Stimulated activated CD8-positive, alpha-beta memory T cell treated with anti-CD3 and anti-CD28 coated beads, Interleukin-15, amount 100 ng/mL, for 48 hours (primary cell): ENCODE results near the gene RAPGEF3.

ENCODE experiments used
- DNase-seq, 2 donors: peaks; one replicate each; pipeline ENCODE4 v3.0.0-alpha.2; 2020; ENCODE audit warnings: low read depth in 2 of 2

Gene RAPGEF3

GRCh38 chr12:47755655-47756562 is 2.8 kb downstream of the RAPGEF3 start:
- no peak for DNase-seq

DNA sequence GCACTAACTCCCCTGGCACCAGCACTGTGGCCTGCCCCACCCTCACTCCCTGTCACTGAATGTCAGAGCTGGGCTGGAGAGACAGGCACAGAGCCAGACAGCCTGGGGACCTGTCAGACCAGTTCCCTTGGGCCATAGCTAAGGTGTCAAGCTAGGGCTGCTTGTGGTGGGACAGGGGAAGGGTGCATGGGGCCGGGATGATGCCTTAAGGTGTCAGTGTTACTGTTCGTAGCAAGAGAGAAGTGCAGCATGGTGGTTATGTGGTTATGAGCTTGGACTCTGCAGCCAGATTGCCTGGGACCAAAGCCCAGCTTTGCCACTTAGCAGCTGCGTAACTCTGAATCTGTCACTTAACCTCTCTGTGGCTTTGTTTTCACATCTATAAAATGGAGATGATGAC is 3.8 kb downstream of the RAPGEF3 start:
- DNase-seq: no peak

DNA sequence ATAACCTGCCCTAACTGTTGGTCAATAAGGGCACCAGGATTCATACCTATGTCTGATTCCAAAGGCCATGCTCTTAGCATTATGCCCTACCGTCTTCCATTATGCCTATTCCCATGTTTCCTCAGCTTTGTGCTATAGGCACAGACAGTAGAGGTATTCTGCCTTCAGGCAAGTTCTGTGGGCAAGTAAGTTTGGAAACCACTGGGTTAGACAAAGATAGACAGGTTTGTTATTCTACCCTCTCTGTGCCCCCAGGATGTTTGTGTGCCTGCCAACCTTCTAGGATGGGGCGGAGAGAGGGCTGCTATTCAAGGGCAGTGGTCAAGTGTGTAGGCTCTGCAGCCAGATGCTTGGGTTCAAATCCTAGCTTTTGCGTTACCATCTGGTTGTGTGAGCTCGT is 4.6 kb downstream of the RAPGEF3 start:
- no peak for DNase-seq

GRCh38 chr12:47753021-47754001 is 5.4 kb downstream of the RAPGEF3 start:
- DNase-seq: no peak

- DNase-seq: no peak
These were observed 6.1 kb downstream of the RAPGEF3 start for GRCh38 chr12:47752552-47752951.

DNA sequence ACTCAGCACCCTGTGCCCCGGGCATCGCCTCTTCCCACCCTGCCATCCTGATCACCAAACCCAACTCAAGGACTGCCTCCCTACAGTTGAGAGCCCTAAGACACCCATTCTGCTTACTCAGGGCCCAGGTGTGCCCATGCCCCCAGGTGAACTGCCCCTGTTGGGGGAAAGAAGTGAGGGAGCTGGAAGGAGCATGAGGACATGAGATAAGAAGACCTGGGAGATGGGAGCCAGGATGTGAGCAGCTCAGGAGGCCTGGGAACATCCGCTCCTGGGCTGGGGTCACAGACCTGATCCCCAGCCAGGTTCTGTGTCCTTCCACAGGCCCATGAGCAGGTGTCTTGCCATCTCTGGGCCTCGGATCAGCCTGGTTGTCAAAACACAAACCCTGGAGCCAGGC is 6.6 kb downstream of the RAPGEF3 start:
- DNase-seq: no peak

DNA sequence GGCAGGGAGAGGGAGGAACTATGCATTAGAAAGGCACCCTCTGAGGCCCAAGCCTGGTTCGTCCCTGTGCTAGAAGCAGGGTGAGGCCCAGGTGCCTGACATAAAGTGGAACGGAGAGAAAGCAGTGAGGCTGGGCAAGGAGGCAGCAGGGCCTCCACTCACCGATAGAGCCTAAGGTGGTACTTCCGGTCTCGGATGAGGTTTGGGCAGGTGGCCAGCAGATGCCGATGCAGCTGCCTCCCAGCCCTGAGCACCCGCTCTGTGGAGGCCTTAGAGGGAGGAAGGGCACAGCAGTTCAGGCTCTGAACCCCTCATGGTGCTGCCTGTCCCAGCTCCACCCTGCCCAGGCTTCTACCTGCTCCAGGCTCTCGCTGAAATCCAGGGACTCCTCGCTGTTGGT is 7.1 kb downstream of the RAPGEF3 start:
- DNase-seq: no peak

- DNase-seq: no peak
These were observed 7.7 kb downstream of the RAPGEF3 start for GRCh38 chr12:47750916-47751470.

GRCh38 chr12:47750229-47750798 is 8.4 kb downstream of the RAPGEF3 start:
- DNase-seq: no peak

- DNase-seq: no peak
These were observed 9.8 kb downstream of the RAPGEF3 start for GRCh38 chr12:47748899-47749298.

GRCh38 chr12:47748507-47748828 is 10.2 kb downstream of the RAPGEF3 start:
- DNase-seq: no peak

DNA sequence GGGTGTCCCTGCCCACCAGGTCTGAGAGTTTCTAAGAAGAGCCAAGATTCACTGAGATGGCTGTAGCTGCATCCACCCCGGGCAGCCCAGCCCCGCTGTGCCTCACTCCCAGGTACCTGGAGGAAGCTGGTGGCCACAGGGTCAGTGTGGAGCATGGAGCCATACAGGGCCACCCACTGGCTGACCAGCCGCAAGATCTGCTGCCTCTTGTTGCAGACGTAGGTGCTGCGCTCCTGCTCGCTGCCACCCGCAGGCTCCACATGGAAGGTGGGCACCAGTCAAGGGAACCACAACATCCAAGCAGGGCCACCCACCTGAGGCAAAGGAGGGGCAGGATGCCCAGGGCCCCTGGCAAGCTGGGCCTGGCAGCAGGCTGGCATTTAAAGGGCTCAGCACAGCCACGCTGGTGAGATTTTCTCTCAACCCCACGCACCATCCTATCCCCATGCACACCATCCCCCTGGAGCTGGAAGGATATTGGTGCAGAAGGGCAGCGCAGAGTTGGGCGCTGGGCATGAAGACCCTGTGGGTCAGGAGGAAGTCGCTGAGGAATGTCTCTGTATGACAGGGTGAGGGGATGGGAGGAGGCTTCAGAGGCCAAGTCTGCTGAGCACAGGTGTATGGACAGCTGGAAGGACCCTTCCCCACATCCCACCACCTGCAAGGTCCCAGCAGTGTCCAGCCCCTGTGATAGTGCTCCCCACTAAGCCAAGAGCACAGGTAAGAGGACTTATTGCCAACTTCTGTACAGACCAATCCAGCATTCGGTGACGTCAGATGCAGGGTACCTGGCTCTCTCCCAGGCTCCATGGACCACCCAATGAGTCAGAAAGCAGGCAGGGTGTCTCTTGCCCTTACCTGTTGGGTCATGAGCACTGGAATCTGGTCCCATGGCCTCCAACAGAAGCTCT is 10.8 kb downstream of the RAPGEF3 start:
- no peak for DNase-seq

DNA sequence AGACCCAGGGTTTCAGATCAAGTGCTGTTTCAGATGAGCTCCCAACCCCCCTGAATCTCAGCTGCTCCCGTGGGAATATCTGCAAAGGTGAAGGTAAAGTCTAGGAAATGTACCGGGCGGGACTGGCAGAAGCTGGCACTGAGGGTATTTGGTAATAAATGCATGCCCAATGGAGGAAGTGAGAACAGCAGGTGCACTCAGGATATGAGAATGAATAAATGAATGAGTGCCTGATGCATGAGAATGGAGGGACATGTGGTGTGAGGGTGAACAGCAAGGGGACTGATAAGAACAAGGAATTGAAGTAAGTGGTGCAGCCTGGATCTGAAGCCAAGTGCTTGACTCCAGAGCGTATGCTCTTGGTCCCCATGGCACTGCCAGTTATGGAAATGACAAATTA is 11.6 kb downstream of the RAPGEF3 start:
- no peak for DNase-seq

- no peak for DNase-seq
These were observed 12.2 kb downstream of the RAPGEF3 start for GRCh38 chr12:47746523-47746922.

DNA sequence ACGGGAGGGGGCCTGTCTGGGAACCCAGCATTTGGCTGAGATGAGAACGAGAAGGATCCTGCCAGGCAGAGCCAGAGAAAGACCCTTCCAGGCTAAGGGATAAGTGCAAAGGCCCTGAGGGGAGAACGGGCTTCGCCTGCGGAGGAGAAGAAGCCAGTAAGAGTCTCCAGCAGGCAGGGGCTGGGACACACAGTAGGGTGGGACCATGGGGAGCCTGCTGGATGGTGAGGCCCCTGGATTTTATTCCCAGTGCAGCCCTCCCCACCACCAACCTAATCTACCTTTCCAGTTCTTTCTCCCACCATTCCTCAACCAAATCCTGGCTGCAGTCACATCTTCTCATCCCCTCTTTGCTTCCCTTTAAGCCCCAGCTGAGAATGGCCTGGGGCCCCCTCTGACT is 12.6 kb downstream of the RAPGEF3 start:
- DNase-seq: no peak

- no peak for DNase-seq
These were observed 13.1 kb downstream of the RAPGEF3 start for GRCh38 chr12:47745485-47746041.

GRCh38 chr12:47744778-47745436 is 13.8 kb downstream of the RAPGEF3 start:
- DNase-seq: no peak

DNA sequence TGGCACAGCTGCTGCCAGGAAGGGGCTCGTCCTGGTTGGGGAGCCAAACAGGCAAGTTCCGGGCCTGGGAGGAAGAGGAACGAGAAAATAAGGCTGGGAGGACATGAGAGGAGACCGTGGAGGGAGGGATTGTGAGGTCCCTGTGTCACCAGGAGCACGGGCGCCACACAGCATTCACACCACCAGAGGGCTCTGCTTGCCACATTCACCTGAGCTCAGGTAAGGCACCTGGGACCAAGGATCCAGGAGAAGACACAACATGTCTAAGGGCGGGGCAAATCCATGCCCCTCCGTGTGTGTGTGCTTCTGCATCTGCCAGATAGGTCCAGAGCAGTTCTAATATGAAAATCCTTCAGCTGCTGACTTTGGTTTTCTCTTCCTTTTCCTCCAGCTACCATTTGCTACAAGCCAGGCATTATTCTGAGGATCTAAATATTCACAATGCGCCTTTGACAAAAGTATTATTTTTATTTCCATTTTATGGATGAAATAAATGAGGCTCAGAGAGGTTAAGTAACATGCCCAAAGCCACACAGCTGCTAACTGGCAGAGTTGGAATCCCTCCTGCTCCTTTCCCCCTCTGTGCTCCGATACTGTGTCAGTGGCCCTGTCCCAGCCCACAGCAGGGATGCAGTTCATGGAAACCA is 14.6 kb downstream of the RAPGEF3 start:
- no peak for DNase-seq

DNA sequence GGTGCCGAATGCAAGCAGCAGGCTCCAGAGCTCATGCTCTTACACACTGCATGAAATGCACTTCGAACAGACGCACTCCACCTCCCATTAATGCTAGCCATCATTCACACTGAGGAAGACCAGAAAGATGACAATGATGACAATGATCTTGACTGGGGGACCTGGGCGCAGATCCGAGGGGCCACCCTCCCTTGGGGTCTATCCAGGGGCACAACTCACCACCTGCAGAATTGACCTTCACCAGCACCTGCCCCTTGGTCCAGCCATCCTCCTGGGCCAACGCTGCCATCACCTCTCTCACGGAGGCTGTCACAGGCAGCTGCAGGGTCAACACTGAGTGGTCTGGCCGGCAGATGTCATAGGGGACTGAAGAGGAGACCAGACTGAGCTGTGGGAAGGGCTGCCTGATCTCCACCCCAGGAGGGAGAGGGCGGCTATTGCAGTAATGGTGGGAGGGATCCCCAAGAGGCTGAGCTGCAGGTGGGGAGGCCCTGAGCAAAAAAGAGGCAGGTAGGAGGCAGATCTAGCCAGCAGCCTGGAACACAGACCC is 15.3 kb downstream of the RAPGEF3 start:
- no peak for DNase-seq
